ENCODE measurements around the gene REN. TPM values are rescaled to one million over a fixed set of nuclear protein-coding genes. Genes with fewer than 3 reads are reported as not detected.

REN gene
- total and polyA plus RNA-seq, 9 of the 15 experiments (the other 6 are each of a cell fraction or from before 2014, with no cell fraction given), result 1.7 to 9.9 (median 3.1) TPM

- TF ChIP-seq ZMIZ1 (IDR thresholded peaks at IDR 0.05; ENCODE audit: low read depth in 2 of 2, low read length in 2 of 2), result no peak
- no peak for TF ChIP-seq AFF4 (CRISPR knock-in tag; IDR thresholded peaks at IDR 0.05)
- no peak for TF ChIP-seq FOXA1 (IDR thresholded peaks at IDR 0.05; ENCODE audit: borderline replicate concordance)
- TF ChIP-seq SETDB1 (IDR thresholded peaks at IDR 0.05; ENCODE audit: low read length), result no peak
These were observed 25.9 kb upstream of the REN start (continued) for GRCh38 chr1:204192046-204192445.

Measured in K562 (cell line).